Upper lobe of right lung (tissue), 1 donor: ENCODE measurements around the gene BCAT1. TPM values are rescaled to one million over a fixed set of nuclear protein-coding genes. Genes with fewer than 3 reads are reported as not detected.

Experiments
- ATAC-seq: fragments of 200-7000 bp; cut with Tn5 transposase; one replicate; pipeline ENCODE4 v1.9.1; 2020; ENCODE audit warnings: mild to moderate bottlenecking, moderate library complexity
- DNase-seq: peaks from one replicate; pipeline ENCODE4 v3.0.0-alpha.2; 2020
- H3K27ac ChIP-seq: fragments of 200-600 bp; one replicate; pipeline ENCODE4 v1.8.0; 2022
- H3K27me3 ChIP-seq: fragments of 200-600 bp; one replicate; pipeline ENCODE4 v1.8.0; 2022; ENCODE audit warnings: mild to moderate bottlenecking
- H3K36me3 ChIP-seq: fragments of 200-600 bp; one replicate; pipeline ENCODE4 v1.8.0; 2022
- H3K4me1 ChIP-seq: fragments of 200-600 bp; one replicate; pipeline ENCODE4 v1.8.0; 2022
- H3K4me3 ChIP-seq: fragments of 200-600 bp; one replicate; pipeline ENCODE4 v1.8.0; 2022; ENCODE audit warnings: mild to moderate bottlenecking
- H3K9me3 ChIP-seq: fragments of 200-600 bp; one replicate; pipeline ENCODE4 v1.8.0; 2022
- CTCF ChIP-seq: fragments of 200-600 bp; IDR thresholded peaks from one replicate; pipeline ENCODE4 v1.8.0; 2022; ENCODE audit warnings: antibody characterized with exemption
- intact Hi-C: fragments of 100-400 bp; cut with DNase I; formaldehyde crosslinking; loops from one replicate; pipeline ENCODE4 v1.11.0; 2022
- total RNA-seq: library from RNA; stranded (reverse); fragmentation: NEBNext Ultra II Directional; extraction: Animal tissue kit (Norgen Biotek cat#: 25700); gene quantifications from one replicate; pipeline ENCODE4 v1.2.1, GENCODE V29; 2021
- donor health status: DM: no; HTN: yes; CAD: no; lungs with severe emphysema.

The BCAT1 gene
- total RNA-seq, 1 donor from 2014 or later: 82.5 TPM

- ATAC-seq (no peak), DNase-seq (no peak)
- Histone ChIP-seq H3K27ac (no peak overlapping the region), H3K9me3 (no peaks in the 10 kb centered on the region), H3K4me1 (no peaks in the 10 kb centered on the region), H3K36me3 (no peaks in the 10 kb centered on the region), H3K27me3 (no peaks in the 10 kb centered on the region), H3K4me3 (no peak overlapping the region)
- TF ChIP-seq CTCF: no peak
- intact Hi-C loops: no loop called here
Observed at GRCh38 chr12:24979976-24980730, 31.3 kb upstream of the BCAT1 start.

GRCh38 chr12:24979329-24979728 lies 30.4 kb upstream of the BCAT1 start:
- Histone ChIP-seq H3K4me1 (no peaks in the 10 kb centered on the region), H3K36me3 (no peaks in the 10 kb centered on the region), H3K9me3 (no peaks in the 10 kb centered on the region), H3K27me3 (no peaks in the 10 kb centered on the region), H3K27ac (no peak overlapping the region), H3K4me3 (no peak overlapping the region)
- DNase-seq (no peak), ATAC-seq (peak; percentile 74)
- intact Hi-C loops: no loop called here
- no peak for TF ChIP-seq CTCF

DNA sequence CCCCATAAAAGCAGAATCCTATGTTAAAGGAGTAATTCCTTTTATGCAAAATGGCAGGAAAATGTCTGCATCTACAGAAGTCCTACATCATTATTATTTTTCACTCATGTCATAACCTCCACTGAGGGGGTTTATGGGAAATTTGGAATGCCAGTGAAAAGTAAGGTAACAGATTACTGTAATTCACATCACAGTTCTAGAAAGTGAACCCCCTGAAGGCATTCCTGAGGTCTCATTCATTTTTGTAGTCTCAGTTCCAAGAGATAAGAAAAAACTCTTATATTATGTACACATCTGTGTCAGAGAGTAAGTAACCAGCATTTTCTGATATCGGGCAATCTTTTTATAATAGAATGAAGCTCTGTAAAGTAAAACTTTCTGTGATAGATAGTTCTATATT lies 28.8 kb upstream of the BCAT1 start:
- ATAC-seq: no peak
- Histone ChIP-seq H3K27ac (no peak overlapping the region), H3K36me3 (no peaks in the 10 kb centered on the region), H3K4me1 (no peaks in the 10 kb centered on the region), H3K4me3 (no peak overlapping the region), H3K9me3 (no peaks in the 10 kb centered on the region), H3K27me3 (no peaks in the 10 kb centered on the region)
- no peak for DNase-seq
- intact Hi-C loops: no loop called here
- no peak for TF ChIP-seq CTCF

DNA sequence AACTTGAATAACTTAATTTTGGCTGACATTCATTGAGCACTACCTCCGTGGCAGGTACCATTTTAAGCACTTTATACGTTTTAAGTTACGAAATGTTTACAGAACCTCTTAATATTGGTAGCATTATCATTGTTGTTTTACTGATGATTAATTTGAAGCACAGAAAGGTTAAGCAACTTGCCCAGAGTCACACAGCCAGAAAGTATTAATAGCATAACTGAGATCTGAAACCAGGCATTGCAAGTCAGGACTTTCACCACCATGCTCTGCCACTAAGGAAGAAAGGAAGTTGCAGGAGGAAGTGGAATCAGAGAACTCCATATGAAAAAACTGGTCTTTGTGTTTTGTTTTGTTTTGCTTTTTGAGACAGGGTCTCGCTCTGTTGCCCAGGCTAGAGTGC lies 28.2 kb upstream of the BCAT1 start:
- no peak overlapping the region for H3K27ac ChIP-seq
- intact Hi-C loops: no loop called here

DNA sequence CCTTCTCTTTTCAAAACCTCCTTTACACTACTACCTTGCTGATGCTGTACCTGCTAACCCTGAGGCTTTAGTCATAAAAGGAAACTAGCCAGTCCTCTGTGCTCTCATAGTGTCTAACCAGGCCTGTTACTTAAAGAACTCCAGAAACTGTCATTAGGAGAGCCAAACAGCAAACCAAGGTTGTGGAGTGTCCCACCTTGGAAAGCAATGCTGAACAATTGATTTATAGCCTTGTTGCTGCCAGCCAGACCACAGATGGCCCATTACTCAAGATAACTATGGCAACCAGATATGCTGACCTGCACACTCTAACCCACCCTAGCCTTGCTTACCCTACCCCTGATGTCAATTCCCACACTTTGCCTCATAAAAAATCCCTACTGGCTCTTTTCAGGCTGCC lies 26.5 kb upstream of the BCAT1 start:
- intact Hi-C loops: no loop called here
- Histone ChIP-seq H3K36me3 (no peaks in the 10 kb centered on the region), H3K9me3 (no peaks in the 10 kb centered on the region), H3K27me3 (no peaks in the 10 kb centered on the region), H3K4me3 (no peak overlapping the region), H3K4me1 (no peaks in the 10 kb centered on the region), H3K27ac (no peak overlapping the region)
- ATAC-seq: no peak
- DNase-seq: no peak
- TF ChIP-seq CTCF: no peak

More for the DNA sequence above, 28.2 kb upstream of the BCAT1 start:
- Histone ChIP-seq H3K36me3 (no peaks in the 10 kb centered on the region), H3K4me3 (no peak overlapping the region), H3K27me3 (no peaks in the 10 kb centered on the region), H3K4me1 (no peaks in the 10 kb centered on the region), H3K9me3 (no peaks in the 10 kb centered on the region)
- DNase-seq: no peak
- peak; percentile 68 for ATAC-seq
- no peak for TF ChIP-seq CTCF

GRCh38 chr12:24974216-24974615 lies 25.3 kb upstream of the BCAT1 start:
- Histone ChIP-seq H3K27ac (no peak overlapping the region), H3K4me1 (no peaks in the 10 kb centered on the region), H3K36me3 (no peaks in the 10 kb centered on the region), H3K27me3 (no peaks in the 10 kb centered on the region), H3K4me3 (no peak overlapping the region), H3K9me3 (no peaks in the 10 kb centered on the region)
- intact Hi-C loops: no loop called here
- TF ChIP-seq CTCF: no peak
- DNase-seq (no peak), ATAC-seq (no peak)
